DOHH2 (cell line): ENCODE data around the gene IGFBP3.

Source experiments
- H3F3A ChIP-seq: fragments of 200-600 bp; sonication (generic), shearing (Covaris generic); 2 replicates; pipeline ENCODE4 v1.6.0; 2016; ENCODE audit warnings: antibody characterized with exemption, mild to moderate bottlenecking; ENCODE audit not compliant: control insufficient read depth, insufficient read depth
- H3K27ac ChIP-seq: fragments of 200-600 bp; sonication (generic); 2 replicates; pipeline ENCODE4 v1.5.1; 2014; ENCODE audit warnings: low read depth, mild to moderate bottlenecking, low read length, moderate library complexity
- H3K27me3 ChIP-seq: fragments of 200-600 bp; sonication (generic); 2 replicates; pipeline ENCODE4 v1.6.1; 2014; ENCODE audit warnings: mild to moderate bottlenecking, low read length, mixed read lengths; ENCODE audit not compliant: control insufficient read depth
- H3K36me3 ChIP-seq: fragments of 200-600 bp; sonication (generic); 2 replicates; pipeline ENCODE4 v1.6.1; 2014; ENCODE audit warnings: mild to moderate bottlenecking, low read length, moderate library complexity, mixed read lengths; ENCODE audit not compliant: control insufficient read depth
- H3K4me1 ChIP-seq: fragments of 200-600 bp; sonication (generic); 2 replicates; pipeline ENCODE4 v1.6.1; 2014; ENCODE audit warnings: mild to moderate bottlenecking, low read length, mixed read lengths; ENCODE audit not compliant: control insufficient read depth
- H3K4me2 ChIP-seq: fragments of 200-600 bp; sonication (generic); 2 replicates; pipeline ENCODE4 v1.6.0; 2014; ENCODE audit warnings: mild to moderate bottlenecking, low read length, moderate library complexity
- H3K4me3 ChIP-seq: fragments of 200-600 bp; sonication (generic); 2 replicates; pipeline ENCODE4 v1.5.1; 2014; ENCODE audit warnings: mild to moderate bottlenecking, low read length, mixed read lengths
- H3K79me2 ChIP-seq: fragments of 200-600 bp; sonication (generic); 2 replicates; pipeline ENCODE4 v1.6.1; 2014; ENCODE audit warnings: mild to moderate bottlenecking, low read length, mixed read lengths; ENCODE audit not compliant: control insufficient read depth
- H3K9me2 ChIP-seq: fragments of 200-600 bp; sonication (generic); replicated peaks from 2 replicates; pipeline ENCODE4 v1.6.1; 2014; ENCODE audit warnings: mild to moderate bottlenecking, low read length, mixed read lengths; ENCODE audit not compliant: control insufficient read depth
- H3K9me3 ChIP-seq: fragments of 200-600 bp; sonication (generic); 2 replicates; pipeline ENCODE4 v1.6.1; 2014; ENCODE audit warnings: antibody characterized with exemption, low read length, mixed read lengths; ENCODE audit not compliant: control insufficient read depth, insufficient read depth
- H4K20me1 ChIP-seq: fragments of 200-600 bp; sonication (generic); 2 replicates; pipeline ENCODE4 v1.6.0; 2014; ENCODE audit warnings: low read depth, mild to moderate bottlenecking, antibody characterized with exemption, low read length, moderate library complexity; ENCODE audit not compliant: control insufficient read depth, insufficient read depth
- EZH2phosphoT487 ChIP-seq: fragments of 200-600 bp; sonication (generic); IDR thresholded peaks from 2 replicates; pipeline ENCODE4 v1.6.1; 2017; ENCODE audit warnings: borderline replicate concordance, mild to moderate bottlenecking, antibody characterized with exemption, low read length, moderate library complexity, mixed read lengths
- TF ChIP-seq, protein P1 (sequence below): fragments of 200-600 bp; sonication (generic); IDR thresholded peaks from one replicate; pipeline ENCODE4 v1.5.1; 2014; ENCODE audit warnings: antibody characterized with exemption, mild to moderate bottlenecking, low read depth, low read length; ENCODE audit not compliant: poor library complexity, severe bottlenecking

IGFBP3 gene

DNA sequence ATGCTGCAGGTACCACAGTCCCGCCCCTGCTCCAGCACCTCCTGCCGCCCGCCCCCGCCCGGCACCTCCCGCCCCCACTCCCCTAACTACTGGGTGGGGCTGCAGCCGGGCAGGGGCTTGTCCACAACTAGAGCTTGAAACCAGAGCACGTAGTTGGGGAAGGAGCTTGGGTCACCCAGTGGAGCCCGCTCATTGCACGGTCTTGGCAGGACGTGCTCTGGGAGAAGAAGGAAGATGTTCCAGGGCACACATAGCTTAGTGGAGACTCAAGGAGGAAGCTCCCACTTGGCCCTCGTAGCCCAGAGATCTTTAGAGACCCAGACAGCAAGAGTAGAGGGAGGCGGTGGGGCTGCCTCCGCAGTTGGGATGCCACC is 32.1 kb downstream of the IGFBP3 start:
- Histone ChIP-seq H3K27me3 (peaks cover 29% of the 10 kb centered on the region), H4K20me1 (no peaks in the 10 kb centered on the region), H3K36me3 (no peaks in the 10 kb centered on the region), H3K4me3 (no peak overlapping the region), H3K4me1 (no peaks in the 10 kb centered on the region), H3K27ac (no peak overlapping the region), H3F3A (no peaks in the 10 kb centered on the region), H3K9me2 (no peaks in the 10 kb centered on the region), H3K4me2 (no peak overlapping the region), H3K79me2 (no peaks in the 10 kb centered on the region), H3K9me3 (no peaks in the 10 kb centered on the region)
- no peak for TF ChIP-seq EZH2phosphoT487
- TF ChIP-seq, protein P1, sequence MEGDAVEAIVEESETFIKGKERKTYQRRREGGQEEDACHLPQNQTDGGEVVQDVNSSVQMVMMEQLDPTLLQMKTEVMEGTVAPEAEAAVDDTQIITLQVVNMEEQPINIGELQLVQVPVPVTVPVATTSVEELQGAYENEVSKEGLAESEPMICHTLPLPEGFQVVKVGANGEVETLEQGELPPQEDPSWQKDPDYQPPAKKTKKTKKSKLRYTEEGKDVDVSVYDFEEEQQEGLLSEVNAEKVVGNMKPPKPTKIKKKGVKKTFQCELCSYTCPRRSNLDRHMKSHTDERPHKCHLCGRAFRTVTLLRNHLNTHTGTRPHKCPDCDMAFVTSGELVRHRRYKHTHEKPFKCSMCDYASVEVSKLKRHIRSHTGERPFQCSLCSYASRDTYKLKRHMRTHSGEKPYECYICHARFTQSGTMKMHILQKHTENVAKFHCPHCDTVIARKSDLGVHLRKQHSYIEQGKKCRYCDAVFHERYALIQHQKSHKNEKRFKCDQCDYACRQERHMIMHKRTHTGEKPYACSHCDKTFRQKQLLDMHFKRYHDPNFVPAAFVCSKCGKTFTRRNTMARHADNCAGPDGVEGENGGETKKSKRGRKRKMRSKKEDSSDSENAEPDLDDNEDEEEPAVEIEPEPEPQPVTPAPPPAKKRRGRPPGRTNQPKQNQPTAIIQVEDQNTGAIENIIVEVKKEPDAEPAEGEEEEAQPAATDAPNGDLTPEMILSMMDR = no peak

DNA sequence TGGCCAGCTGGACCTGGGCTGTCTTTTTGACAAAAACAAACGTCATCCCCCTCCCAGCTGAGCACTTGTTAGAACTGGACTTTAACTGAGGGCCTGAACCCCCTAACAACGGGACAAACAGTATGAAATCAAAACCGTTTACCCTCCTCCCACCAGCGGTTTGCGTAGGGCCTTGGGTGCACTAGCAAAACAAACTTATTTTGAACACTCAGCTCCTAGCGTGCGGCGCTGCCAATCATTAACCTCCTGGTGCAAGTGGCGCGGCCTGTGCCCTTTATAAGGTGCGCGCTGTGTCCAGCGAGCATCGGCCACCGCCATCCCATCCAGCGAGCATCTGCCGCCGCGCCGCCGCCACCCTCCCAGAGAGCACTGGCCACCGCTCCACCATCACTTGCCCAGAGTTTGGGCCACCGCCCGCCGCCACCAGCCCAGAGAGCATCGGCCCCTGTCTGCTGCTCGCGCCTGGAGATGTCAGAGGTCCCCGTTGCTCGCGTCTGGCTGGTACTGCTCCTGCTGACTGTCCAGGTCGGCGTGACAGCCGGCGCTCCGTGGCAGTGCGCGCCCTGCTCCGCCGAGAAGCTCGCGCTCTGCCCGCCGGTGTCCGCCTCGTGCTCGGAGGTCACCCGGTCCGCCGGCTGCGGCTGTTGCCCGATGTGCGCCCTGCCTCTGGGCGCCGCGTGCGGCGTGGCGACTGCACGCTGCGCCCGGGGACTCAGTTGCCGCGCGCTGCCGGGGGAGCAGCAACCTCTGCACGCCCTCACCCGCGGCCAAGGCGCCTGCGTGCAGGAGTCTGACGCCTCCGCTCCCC is 32.7 kb downstream of the IGFBP3 start, which contains the start of gene IGFBP1:
TSS of gene IGFBP1 (plus strand) at position 304 of the 808 bp plus-strand sequence. CDS start at position 469, 165 bp downstream.
- H3K27ac ChIP-seq = no peak within 1 kb of the TSS
- no peaks in the 10 kb centered on the region for H3K9me2 ChIP-seq
- TF ChIP-seq EZH2phosphoT487 = no peak
- TF ChIP-seq, protein P1 = no peak
- no peak within 1 kb of the TSS for H3K4me3 ChIP-seq
- no peaks in the 10 kb centered on the region for H3F3A ChIP-seq
- no peaks in the 10 kb centered on the region for H3K9me3 ChIP-seq
- H3K79me2 ChIP-seq = no peaks in the 10 kb centered on the region
- H3K36me3 ChIP-seq = no peaks in the 10 kb centered on the region
- H3K4me1 ChIP-seq = no peaks in the 10 kb centered on the region
- no peaks in the 10 kb centered on the region for H4K20me1 ChIP-seq
- H3K27me3 ChIP-seq = peaks cover 24% of the 10 kb centered on the region
- no peak within 1 kb of the TSS for H3K4me2 ChIP-seq

DNA sequence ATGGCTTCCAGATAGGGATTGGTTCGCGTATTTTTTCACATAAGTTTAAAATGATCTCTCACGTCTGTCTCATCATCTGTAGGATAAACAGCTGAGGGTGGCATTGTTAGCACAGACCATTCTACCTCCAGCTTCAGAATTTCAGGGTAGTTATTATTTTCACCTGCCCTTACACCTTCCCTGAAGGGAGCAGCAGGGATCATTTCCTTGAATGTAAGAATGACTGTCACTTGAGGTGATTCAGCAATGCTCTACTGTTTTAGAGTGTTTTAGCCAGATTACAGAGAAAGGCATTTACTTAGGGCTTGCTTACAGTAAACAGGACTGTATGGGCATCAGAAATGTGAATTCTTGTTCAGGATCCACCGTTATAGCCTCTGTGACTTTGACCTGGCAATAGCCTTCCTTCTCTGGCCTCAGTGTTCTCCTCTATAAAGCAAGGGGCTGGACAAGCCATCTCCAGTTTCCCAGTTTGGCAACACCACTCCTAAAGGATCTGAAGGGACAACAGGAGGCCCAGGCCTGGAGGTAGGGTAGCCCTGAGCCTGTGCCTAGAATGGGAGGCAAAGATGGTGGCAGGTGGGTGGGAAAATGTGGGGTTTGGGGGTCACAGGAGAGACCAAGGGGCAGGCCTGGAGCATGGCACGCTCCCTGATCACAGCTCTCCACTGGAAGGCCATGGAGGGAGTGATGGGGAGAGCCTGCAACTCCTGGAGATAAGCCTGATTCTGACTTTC is 34.0 kb downstream of the IGFBP3 start:
- no peak overlapping the region for H3K27ac ChIP-seq

More for the DNA sequence above, 34.0 kb downstream of the IGFBP3 start:
- H3K4me2 ChIP-seq = no peak overlapping the region
- no peaks in the 10 kb centered on the region for H3K36me3 ChIP-seq
- no peak overlapping the region for H3K4me3 ChIP-seq
- H3F3A ChIP-seq = no peaks in the 10 kb centered on the region
- no peaks in the 10 kb centered on the region for H3K9me2 ChIP-seq
- H3K79me2 ChIP-seq = no peaks in the 10 kb centered on the region
- H3K4me1 ChIP-seq = no peaks in the 10 kb centered on the region
- H3K27me3 ChIP-seq = peaks cover 17% of the 10 kb centered on the region
- no peaks in the 10 kb centered on the region for H4K20me1 ChIP-seq
- TF ChIP-seq, protein P1 = no peak
- no peak for TF ChIP-seq EZH2phosphoT487
- H3K9me3 ChIP-seq = no peaks in the 10 kb centered on the region
